Stomach (tissue), 9 donors: Measurements from ENCODE around the gene FGGY. TPM values are rescaled to one million over a fixed set of nuclear protein-coding genes. Genes with fewer than 3 reads are reported as not detected.

Source experiments
- DNase-seq, 2 donors: peaks; one replicate each; pipeline versions ENCODE4 v3.0.0 to v3.0.0-alpha.2; 2013 to 2019
- H3K27ac ChIP-seq, 5 donors: fragments of 200-600 bp in 4 of 5; sonication (generic) in 4 of 5; one replicate each; pipeline ENCODE4 v1.5.1; 2013 to 2019; ENCODE audit warnings: mild to moderate bottlenecking in 1 of 5, moderate library complexity in 1 of 5
- H3K27me3 ChIP-seq, 3 donors: fragments of 200-600 bp; sonication (generic); one replicate each; pipeline ENCODE4 v1.5.1; 2017 to 2019; ENCODE audit warnings: mixed run types in 1 of 3
- H3K36me3 ChIP-seq, 4 donors: fragments of 200-600 bp; sonication (generic); 1 replicate in 3 of 4; 2 replicates in 1 of 4; pipeline ENCODE4 v1.5.1; 2016 to 2019
- H3K4me1 ChIP-seq, 4 donors: fragments of 200-600 bp; sonication (generic); one replicate each; pipeline ENCODE4 v1.5.1; 2016 to 2019
- H3K4me3 ChIP-seq, 4 donors: fragments of 200-600 bp; sonication (generic) in 3 of 4; one replicate each; pipeline ENCODE4 v1.5.1; 2016 to 2019; ENCODE audit warnings: mild to moderate bottlenecking in 1 of 4
- H3K9me3 ChIP-seq, 4 donors: fragments of 200-600 bp; sonication (generic); one replicate each; pipeline ENCODE4 v1.5.1; 2016 to 2019
- CTCF ChIP-seq, 7 experiments: fragments of 450-650 bp in 4 of 7; fragments of 200-600 bp in 3 of 7; sonication (generic) in 3 of 7; IDR thresholded peaks; one replicate each; pipeline ENCODE4 v1.5.1; 2016 to 2019; ENCODE audit warnings: antibody characterized with exemption in 7 of 7, control low read depth in 2 of 7, mild to moderate bottlenecking in 1 of 7
- EP300 ChIP-seq: sonication (generic); formaldehyde crosslinking; IDR thresholded peaks from one replicate; pipeline ENCODE4 v1.6.1; 2017; ENCODE audit warnings: antibody characterized with exemption
- POLR2A ChIP-seq, 4 donors: fragments of 450-650 bp; IDR thresholded peaks; one replicate each; pipeline ENCODE4 v1.6.1; 2016; ENCODE audit warnings: antibody characterized with exemption in 4 of 4, control low read depth in 2 of 4, mild to moderate bottlenecking in 1 of 4, moderate library complexity in 1 of 4
- POLR2AphosphoS5 ChIP-seq, 3 donors: sonication (generic); formaldehyde crosslinking; IDR thresholded peaks; one replicate each; pipeline ENCODE4 v1.6.1; 2016; ENCODE audit warnings: antibody characterized with exemption in 3 of 3
- WGBS, 5 donors: extraction: QIAGEN DNeasy Blood & Tissue Kit in 3 of 5; methylation state at CpG; one replicate each; pipeline versions ENCODE4 v1.1.5 to v1.1.7; 2013 to 2018; 5-methylcytosine and 5-hydroxymethylcytosine counted together
- intact Hi-C: fragments of 100-400 bp; cut with DNase I; formaldehyde crosslinking; loops from one replicate; pipeline ENCODE4 v1.15.1; 2023; ENCODE audit warnings: low total_unique reads
- polyA plus RNA-seq, 3 donors: library from polyadenylated mRNA; stranded (reverse); fragments of 200-250 nt; gene quantifications; one replicate each; pipeline ENCODE4 v1.2.3, GENCODE V29; 2013
- total RNA-seq, 5 donors: library from RNA; depleted of rRNA; stranded (reverse); fragments of >200 nt; gene quantifications; one replicate each; pipeline versions ENCODE4 v1.1.0 to v1.2.3, GENCODE V29; 2014 to 2016
- donor health status: healthy with polysubstance abuse.
- donor health status: Bipolar disorder and iron deficiency.
- donor health status: healthy.

The FGGY gene
- total and polyA plus RNA-seq, 8 donors = 6.2 to 40.6 (median 10.8) TPM

- H3K27ac ChIP-seq = peak overlapping the region in 2 of 5 donors; percentile 79 to 83
- WGBS, 5 donors = 56 to 87% (median 73%) methylated on average over 6 of the region's 6 CpGs
- TF ChIP-seq POLR2AphosphoS5 (IDR thresholded peaks at IDR 0.05) (no peak), EP300 (no peak), CTCF (IDR thresholded peaks at IDR 0.05) (no peak), POLR2A (IDR thresholded peaks at IDR 0.05) (no peak)
- intact Hi-C loops = no loop called here
- no peak overlapping the region for H3K4me3 ChIP-seq
- H3K4me1 ChIP-seq = peaks cover 16 to 50% (median 32%) of the 10 kb centered on the region in 4 donors
- no peak for DNase-seq
- no peaks in the 10 kb centered on the region for H3K27me3 ChIP-seq
- H3K36me3 ChIP-seq = no peaks in the 10 kb centered on the region
- H3K9me3 ChIP-seq = no peaks in the 10 kb centered on the region
Observed at GRCh38 chr1:59318271-59318860, 21.5 kb downstream of the FGGY start.

- H3K27me3 ChIP-seq = no peaks in the 10 kb centered on the region
- H3K9me3 ChIP-seq = no peaks in the 10 kb centered on the region
- H3K36me3 ChIP-seq = no peaks in the 10 kb centered on the region
- intact Hi-C loops = no loop called here
- TF ChIP-seq EP300 (no peak), POLR2A (IDR thresholded peaks at IDR 0.05) (no peak), CTCF (IDR thresholded peaks at IDR 0.05) (no peak), POLR2AphosphoS5 (IDR thresholded peaks at IDR 0.05) (no peak)
- no peak overlapping the region for H3K27ac ChIP-seq
- no peak for DNase-seq
- H3K4me1 ChIP-seq = peaks cover 7 to 27% (median 9%) of the 10 kb centered on the region in 4 donors
- 95 to 99% (median 98%) methylated on average over 4 of the region's 4 CpGs for WGBS, 5 donors
- H3K4me3 ChIP-seq = no peak overlapping the region
Observed at GRCh38 chr1:59322394-59322793, 25.5 kb downstream of the FGGY start.

- no peak for TF ChIP-seq POLR2AphosphoS5 (IDR thresholded peaks at IDR 0.05)
- no peak for TF ChIP-seq POLR2A (IDR thresholded peaks at IDR 0.05)
- no peak for TF ChIP-seq EP300
- no peak for TF ChIP-seq CTCF (IDR thresholded peaks at IDR 0.05)
Observed at GRCh38 chr1:59322814-59323213, 25.9 kb downstream of the FGGY start.

GRCh38 chr1:59323879-59324278 is 27.0 kb downstream of the FGGY start:
- Histone ChIP-seq H3K9me3 (no peaks in the 10 kb centered on the region), H3K27ac (no peak overlapping the region), H3K4me3 (no peak overlapping the region), H3K36me3 (no peaks in the 10 kb centered on the region), H3K4me1 (peaks cover 0 to 12% (median 0%) of the 10 kb centered on the region in 4 donors), H3K27me3 (no peaks in the 10 kb centered on the region)
- TF ChIP-seq EP300 = no peak
- TF ChIP-seq CTCF (IDR thresholded peaks at IDR 0.05) = no peak
- no peak for TF ChIP-seq POLR2A (IDR thresholded peaks at IDR 0.05)
- no peak for TF ChIP-seq POLR2AphosphoS5 (IDR thresholded peaks at IDR 0.05)
- WGBS, 5 donors = 93 to 99% (median 98%) methylated on average over 3 of the region's 3 CpGs
- intact Hi-C loops = no loop called here
- no peak for DNase-seq

More at GRCh38 chr1:59322814-59323213, 25.9 kb downstream of the FGGY start:
- no peak overlapping the region for H3K27ac ChIP-seq
- no peak overlapping the region for H3K4me3 ChIP-seq
- H3K9me3 ChIP-seq = no peaks in the 10 kb centered on the region
- intact Hi-C loops = no loop called here
- no peak for DNase-seq
- WGBS, 5 donors = 68 to 92% (median 88%) methylated on average over 2 of the region's 2 CpGs
- peaks cover 3 to 23% (median 5%) of the 10 kb centered on the region in 4 donors for H3K4me1 ChIP-seq
- H3K27me3 ChIP-seq = no peaks in the 10 kb centered on the region
- H3K36me3 ChIP-seq = no peaks in the 10 kb centered on the region
